ENCODE results near the gene ETS2. TPM values are rescaled to one million over a fixed set of nuclear protein-coding genes. Genes with fewer than 3 reads are reported as not detected.

The ETS2 gene
- total and polyA plus RNA-seq, 2 experiments from 2014 or later, result 4.4 to 7.3 TPM

GRCh38 chr21:38774586-38775285, 31.0 kb upstream of the ETS2 start:
- WGBS, 2 experiments (ENCODE audit: low coverage in 1 of 2, low lambda C conversion rate in 2 of 2, missing lambda C conversion rate in 2 of 2), result 68 to 72% methylated on average over 12 of the region's 12 CpGs
- Histone ChIP-seq H3K9ac (no peak overlapping the region), H3K4me1 (ENCODE audit: insufficient read depth) (peaks cover 24% of the 10 kb centered on the region), H4K20me1 (ENCODE audit: insufficient read depth) (no peaks in the 10 kb centered on the region), H3K9me3 (ENCODE audit: low read depth) (no peaks in the 10 kb centered on the region), H3K9me2 (ENCODE audit: insufficient read depth) (no peaks in the 10 kb centered on the region), H3K36me3 (ENCODE audit: low read depth) (no peaks in the 10 kb centered on the region), H3K27me3 (replicated peaks; ENCODE audit: insufficient read depth) (no peaks in the 10 kb centered on the region), H3K27ac (no peak overlapping the region), H3K4me2 (ENCODE audit: unreplicated experiment) (no peak overlapping the region), H3F3A (ENCODE audit: insufficient read depth) (peaks cover 35% of the 10 kb centered on the region), H3K79me2 (ENCODE audit: insufficient read depth) (no peaks in the 10 kb centered on the region), H3K4me3 (no peak overlapping the region), H2AFZ (no peak overlapping the region)
- in situ Hi-C loops (cut with MboI), result no loop called here
- DNase-seq, result no peak
- no peak for TF ChIP-seq EZH2 (IDR thresholded peaks at IDR 0.05; ENCODE audit: insufficient read depth, poor library complexity, severe bottlenecking)
- TF ChIP-seq EZH2phosphoT487 (IDR thresholded peaks at IDR 0.05; ENCODE audit: insufficient read depth, low read depth), result no peak

GRCh38 chr21:38775733-38776132, 30.0 kb upstream of the ETS2 start:
- H3K9me3 ChIP-seq (ENCODE audit: low read depth), result no peaks in the 10 kb centered on the region
- H3K27me3 ChIP-seq (replicated peaks; ENCODE audit: insufficient read depth), result no peaks in the 10 kb centered on the region
- DNase-seq, result no peak
- H3F3A ChIP-seq (ENCODE audit: insufficient read depth), result peaks cover 31% of the 10 kb centered on the region
- H2AFZ ChIP-seq, result no peak overlapping the region
- WGBS, 2 experiments (ENCODE audit: low coverage in 1 of 2, low lambda C conversion rate in 2 of 2, missing lambda C conversion rate in 2 of 2), result 27 to 35% methylated on average over 5 of the region's 5 CpGs
- in situ Hi-C loops (cut with MboI), result no loop called here
- H3K79me2 ChIP-seq (ENCODE audit: insufficient read depth), result no peaks in the 10 kb centered on the region
- no peak overlapping the region for H3K27ac ChIP-seq
- H3K4me1 ChIP-seq (ENCODE audit: insufficient read depth), result peaks cover 23% of the 10 kb centered on the region
- no peak overlapping the region for H3K4me3 ChIP-seq
- H3K36me3 ChIP-seq (ENCODE audit: low read depth), result no peaks in the 10 kb centered on the region
- H3K9me2 ChIP-seq (ENCODE audit: insufficient read depth), result no peaks in the 10 kb centered on the region
- H3K9ac ChIP-seq, result no peak overlapping the region
- H4K20me1 ChIP-seq (ENCODE audit: insufficient read depth), result no peaks in the 10 kb centered on the region
- H3K4me2 ChIP-seq (ENCODE audit: unreplicated experiment), result no peak overlapping the region
- no peak for TF ChIP-seq EZH2phosphoT487 (IDR thresholded peaks at IDR 0.05; ENCODE audit: insufficient read depth, low read depth)
- no peak for TF ChIP-seq EZH2 (IDR thresholded peaks at IDR 0.05; ENCODE audit: insufficient read depth, poor library complexity, severe bottlenecking)

- Histone ChIP-seq H3K4me3 (no peak overlapping the region), H3K9me3 (ENCODE audit: low read depth) (no peaks in the 10 kb centered on the region), H3K4me1 (ENCODE audit: insufficient read depth) (peaks cover 16% of the 10 kb centered on the region), H3K9ac (no peak overlapping the region), H3F3A (ENCODE audit: insufficient read depth) (peaks cover 21% of the 10 kb centered on the region), H3K36me3 (ENCODE audit: low read depth) (no peaks in the 10 kb centered on the region), H3K27me3 (replicated peaks; ENCODE audit: insufficient read depth) (no peaks in the 10 kb centered on the region), H2AFZ (no peak overlapping the region), H3K79me2 (ENCODE audit: insufficient read depth) (no peaks in the 10 kb centered on the region), H3K27ac (no peak overlapping the region), H3K9me2 (ENCODE audit: insufficient read depth) (no peaks in the 10 kb centered on the region), H4K20me1 (ENCODE audit: insufficient read depth) (no peaks in the 10 kb centered on the region), H3K4me2 (ENCODE audit: unreplicated experiment) (no peak overlapping the region)
- 52 to 62% methylated on average over 1 of the region's 1 CpG for WGBS, 2 experiments (ENCODE audit: low coverage in 1 of 2, low lambda C conversion rate in 2 of 2, missing lambda C conversion rate in 2 of 2)
- in situ Hi-C loops (cut with MboI), result no loop called here
- TF ChIP-seq EZH2phosphoT487 (IDR thresholded peaks at IDR 0.05; ENCODE audit: insufficient read depth, low read depth) (no peak), EZH2 (IDR thresholded peaks at IDR 0.05; ENCODE audit: insufficient read depth, poor library complexity, severe bottlenecking) (no peak)
- DNase-seq, result no peak
Observed at GRCh38 chr21:38777015-38777414, 28.7 kb upstream of the ETS2 start.

- Histone ChIP-seq H3K27ac (no peak overlapping the region), H2AFZ (no peak overlapping the region), H3K4me1 (ENCODE audit: insufficient read depth) (peaks cover 15% of the 10 kb centered on the region), H4K20me1 (ENCODE audit: insufficient read depth) (no peaks in the 10 kb centered on the region), H3K79me2 (ENCODE audit: insufficient read depth) (no peaks in the 10 kb centered on the region), H3K36me3 (ENCODE audit: low read depth) (no peaks in the 10 kb centered on the region), H3K4me2 (ENCODE audit: unreplicated experiment) (no peak overlapping the region), H3K9me2 (ENCODE audit: insufficient read depth) (no peaks in the 10 kb centered on the region), H3K9ac (no peak overlapping the region), H3K4me3 (no peak overlapping the region), H3K27me3 (replicated peaks; ENCODE audit: insufficient read depth) (no peaks in the 10 kb centered on the region), H3K9me3 (ENCODE audit: low read depth) (no peaks in the 10 kb centered on the region), H3F3A (ENCODE audit: insufficient read depth) (peaks cover 18% of the 10 kb centered on the region)
- TF ChIP-seq EZH2phosphoT487 (IDR thresholded peaks at IDR 0.05; ENCODE audit: insufficient read depth, low read depth) (no peak), EZH2 (IDR thresholded peaks at IDR 0.05; ENCODE audit: insufficient read depth, poor library complexity, severe bottlenecking) (no peak)
- in situ Hi-C loops (cut with MboI), result no loop called here
- no peak for DNase-seq
- 50 to 52% methylated on average over 5 of the region's 5 CpGs for WGBS, 2 experiments (ENCODE audit: low coverage in 1 of 2, low lambda C conversion rate in 2 of 2, missing lambda C conversion rate in 2 of 2)
Observed at GRCh38 chr21:38777531-38777930, 28.2 kb upstream of the ETS2 start.

Data from GM23248 (cell line).